Renal cortex interstitium (tissue), 11 donors: Measurements from ENCODE around the gene NFATC3. TPM values are rescaled to one million over a fixed set of nuclear protein-coding genes. Genes with fewer than 3 reads are reported as not detected.
A peak's percentile ranks its signal among the peaks of the same experiment; 100 is the strongest.

Experiments
- DNase-seq, 11 donors: peaks; one replicate each; pipeline ENCODE4 v3.0.0-alpha.2; 2013; ENCODE audit warnings: low read depth in 9 of 11, low spot score in 4 of 11; ENCODE audit errors: extremely low read depth in 1 of 11
- polyA plus RNA-seq, 3 donors: library from polyadenylated mRNA; unstranded; fragments of 120-200 nt; gene quantifications; one replicate each; pipeline ENCODE4 v1.2.1, GENCODE V29; 2013; ENCODE audit not compliant: insufficient read length in 3 of 3

The NFATC3 gene
- polyA plus RNA-seq, 3 donors = 28.8 to 37.0 (median 35.7) TPM

- no peak for DNase-seq
These were observed 162.8 kb downstream of the NFATC3 start for GRCh38 chr16:68247932-68248331.

- no peak for DNase-seq
These were observed 164.2 kb downstream of the NFATC3 start for GRCh38 chr16:68249371-68249770.

- DNase-seq = no peak
These were observed 165.8 kb downstream of the NFATC3 start for GRCh38 chr16:68250951-68251350.

- no peak for DNase-seq
These were observed 166.7 kb downstream of the NFATC3 start for GRCh38 chr16:68251832-68252231.

GRCh38 chr16:68252383-68252782 lies 167.2 kb downstream of the NFATC3 start:
- DNase-seq = no peak

- no peak for DNase-seq
These were observed 168.6 kb downstream of the NFATC3 start for GRCh38 chr16:68253721-68254120.

- DNase-seq = no peak
These were observed 170.5 kb downstream of the NFATC3 start for GRCh38 chr16:68255712-68256111.

- peak in 2 of 11 donors; percentile 24 to 26 for DNase-seq
These were observed 172.2 kb downstream of the NFATC3 start for GRCh38 chr16:68257251-68257905.

GRCh38 chr16:68257906-68258800 lies 173.0 kb downstream of the NFATC3 start:
- DNase-seq = peak in 6 of 11 donors; percentile 71 to 88 (median 84)

- no peak for DNase-seq
These were observed 174.0 kb downstream of the NFATC3 start for GRCh38 chr16:68259007-68259825.

GRCh38 chr16:68263559-68264127 lies 178.5 kb downstream of the NFATC3 start:
- no peak for DNase-seq

- no peak for DNase-seq
These were observed 179.2 kb downstream of the NFATC3 start, which contains the start of gene SLC7A6 for GRCh38 chr16:68264128-68265077. SLC7A6 (plus strand) TSS chr16:68264526; CDS start chr16:68274727, 10,201 bp downstream.

- no peak for DNase-seq
These were observed 180.1 kb downstream of the NFATC3 start for GRCh38 chr16:68265078-68265920.

GRCh38 chr16:68267612-68268405 lies 182.6 kb downstream of the NFATC3 start:
- DNase-seq = no peak

- DNase-seq = no peak
These were observed 184.6 kb downstream of the NFATC3 start for GRCh38 chr16:68269793-68270192.

- DNase-seq = no peak
These were observed 185.2 kb downstream of the NFATC3 start for GRCh38 chr16:68270353-68270752.
